ENCODE measurements around the gene SPATA32.

Gene SPATA32

GRCh38 chr17:45238155-45238774 is 23.6 kb downstream of the SPATA32 start:
- Histone ChIP-seq H3K9me3 (ENCODE audit: control insufficient read depth, low read length) (no peaks in the 10 kb centered on the region), H3K4me1 (ENCODE audit: control insufficient read depth, insufficient read depth, low read length, poor library complexity, severe bottlenecking) (peaks cover 12% of the 10 kb centered on the region), H3K36me3 (ENCODE audit: control insufficient read depth, insufficient read depth, low read length) (peaks cover 86% of the 10 kb centered on the region), H3K27ac (ENCODE audit: insufficient read depth, low read length, poor library complexity, severe bottlenecking) (peak overlapping the region; percentile 23), H3K4me3 (ENCODE audit: insufficient read depth, low read depth, low read length, poor library complexity, severe bottlenecking) (no peak overlapping the region), H3K27me3 (replicated peaks; ENCODE audit: control insufficient read depth, insufficient read depth, low read length, poor library complexity, severe bottlenecking) (no peaks in the 10 kb centered on the region)
- no peak for DNase-seq

GRCh38 chr17:45237686-45238085 is 24.2 kb downstream of the SPATA32 start:
- Histone ChIP-seq H3K4me3 (ENCODE audit: insufficient read depth, low read depth, low read length, poor library complexity, severe bottlenecking) (no peak overlapping the region), H3K36me3 (ENCODE audit: control insufficient read depth, insufficient read depth, low read length) (peaks cover 86% of the 10 kb centered on the region), H3K27me3 (replicated peaks; ENCODE audit: control insufficient read depth, insufficient read depth, low read length, poor library complexity, severe bottlenecking) (no peaks in the 10 kb centered on the region), H3K27ac (ENCODE audit: insufficient read depth, low read length, poor library complexity, severe bottlenecking) (peak overlapping the region; percentile 23), H3K9me3 (ENCODE audit: control insufficient read depth, low read length) (no peaks in the 10 kb centered on the region), H3K4me1 (ENCODE audit: control insufficient read depth, insufficient read depth, low read length, poor library complexity, severe bottlenecking) (peaks cover 17% of the 10 kb centered on the region)
- DNase-seq: no peak

GRCh38 chr17:45236282-45236606 is 25.6 kb downstream of the SPATA32 start:
- Histone ChIP-seq H3K4me1 (ENCODE audit: control insufficient read depth, insufficient read depth, low read length, poor library complexity, severe bottlenecking) (peaks cover 30% of the 10 kb centered on the region), H3K36me3 (ENCODE audit: control insufficient read depth, insufficient read depth, low read length) (peaks cover 81% of the 10 kb centered on the region), H3K27ac (ENCODE audit: insufficient read depth, low read length, poor library complexity, severe bottlenecking) (peak overlapping the region; percentile 44), H3K9me3 (ENCODE audit: control insufficient read depth, low read length) (no peaks in the 10 kb centered on the region), H3K27me3 (replicated peaks; ENCODE audit: control insufficient read depth, insufficient read depth, low read length, poor library complexity, severe bottlenecking) (no peaks in the 10 kb centered on the region), H3K4me3 (ENCODE audit: insufficient read depth, low read depth, low read length, poor library complexity, severe bottlenecking) (no peak overlapping the region)
- DNase-seq: no peak

- H3K27ac ChIP-seq (ENCODE audit: insufficient read depth, low read length, poor library complexity, severe bottlenecking): peak overlapping the region; percentile 58
- no peaks in the 10 kb centered on the region for H3K9me3 ChIP-seq (ENCODE audit: control insufficient read depth, low read length)
- H3K4me3 ChIP-seq (ENCODE audit: insufficient read depth, low read depth, low read length, poor library complexity, severe bottlenecking): no peak overlapping the region
- DNase-seq: peak; percentile 55 to 69 (median 58)
- H3K36me3 ChIP-seq (ENCODE audit: control insufficient read depth, insufficient read depth, low read length): peaks cover 75% of the 10 kb centered on the region
- peaks cover 36% of the 10 kb centered on the region for H3K4me1 ChIP-seq (ENCODE audit: control insufficient read depth, insufficient read depth, low read length, poor library complexity, severe bottlenecking)
- no peaks in the 10 kb centered on the region for H3K27me3 ChIP-seq (replicated peaks; ENCODE audit: control insufficient read depth, insufficient read depth, low read length, poor library complexity, severe bottlenecking)
Observed at GRCh38 chr17:45235416-45236281, 26.2 kb downstream of the SPATA32 start.

GRCh38 chr17:45234641-45235415 is 27.1 kb downstream of the SPATA32 start:
- Histone ChIP-seq H3K4me1 (ENCODE audit: control insufficient read depth, insufficient read depth, low read length, poor library complexity, severe bottlenecking) (peaks cover 44% of the 10 kb centered on the region), H3K27ac (ENCODE audit: insufficient read depth, low read length, poor library complexity, severe bottlenecking) (peak overlapping the region; percentile 58), H3K36me3 (ENCODE audit: control insufficient read depth, insufficient read depth, low read length) (peaks cover 66% of the 10 kb centered on the region), H3K4me3 (ENCODE audit: insufficient read depth, low read depth, low read length, poor library complexity, severe bottlenecking) (no peak overlapping the region), H3K27me3 (replicated peaks; ENCODE audit: control insufficient read depth, insufficient read depth, low read length, poor library complexity, severe bottlenecking) (no peaks in the 10 kb centered on the region), H3K9me3 (ENCODE audit: control insufficient read depth, low read length) (no peaks in the 10 kb centered on the region)
- DNase-seq: no peak

- Histone ChIP-seq H3K36me3 (ENCODE audit: control insufficient read depth, insufficient read depth, low read length) (peaks cover 53% of the 10 kb centered on the region), H3K4me1 (ENCODE audit: control insufficient read depth, insufficient read depth, low read length, poor library complexity, severe bottlenecking) (peaks cover 57% of the 10 kb centered on the region), H3K4me3 (ENCODE audit: insufficient read depth, low read depth, low read length, poor library complexity, severe bottlenecking) (no peak overlapping the region)
Observed at GRCh38 chr17:45233423-45233924, 28.4 kb downstream of the SPATA32 start.

GRCh38 chr17:45232514-45233422 is 29.1 kb downstream of the SPATA32 start:
- DNase-seq: no peak
- no peaks in the 10 kb centered on the region for H3K27me3 ChIP-seq (replicated peaks; ENCODE audit: control insufficient read depth, insufficient read depth, low read length, poor library complexity, severe bottlenecking)
- peaks cover 46% of the 10 kb centered on the region for H3K36me3 ChIP-seq (ENCODE audit: control insufficient read depth, insufficient read depth, low read length)
- H3K9me3 ChIP-seq (ENCODE audit: control insufficient read depth, low read length): no peaks in the 10 kb centered on the region
- H3K4me1 ChIP-seq (ENCODE audit: control insufficient read depth, insufficient read depth, low read length, poor library complexity, severe bottlenecking): peaks cover 64% of the 10 kb centered on the region
- peak overlapping the region; percentile 35 for H3K27ac ChIP-seq (ENCODE audit: insufficient read depth, low read length, poor library complexity, severe bottlenecking)
- no peak overlapping the region for H3K4me3 ChIP-seq (ENCODE audit: insufficient read depth, low read depth, low read length, poor library complexity, severe bottlenecking)

More at GRCh38 chr17:45233423-45233924, 28.4 kb downstream of the SPATA32 start:
- no peaks in the 10 kb centered on the region for H3K27me3 ChIP-seq (replicated peaks; ENCODE audit: control insufficient read depth, insufficient read depth, low read length, poor library complexity, severe bottlenecking)
- DNase-seq: no peak
- peak overlapping the region; percentile 21 for H3K27ac ChIP-seq (ENCODE audit: insufficient read depth, low read length, poor library complexity, severe bottlenecking)
- H3K9me3 ChIP-seq (ENCODE audit: control insufficient read depth, low read length): no peaks in the 10 kb centered on the region

- H3K27ac ChIP-seq (ENCODE audit: insufficient read depth, low read length, poor library complexity, severe bottlenecking): peak overlapping the region; percentile 100
- no peak overlapping the region for H3K4me3 ChIP-seq (ENCODE audit: insufficient read depth, low read depth, low read length, poor library complexity, severe bottlenecking)
- no peak for DNase-seq
- H3K27me3 ChIP-seq (replicated peaks; ENCODE audit: control insufficient read depth, insufficient read depth, low read length, poor library complexity, severe bottlenecking): no peaks in the 10 kb centered on the region
- H3K36me3 ChIP-seq (ENCODE audit: control insufficient read depth, insufficient read depth, low read length): peaks cover 35% of the 10 kb centered on the region
- H3K9me3 ChIP-seq (ENCODE audit: control insufficient read depth, low read length): no peaks in the 10 kb centered on the region
- H3K4me1 ChIP-seq (ENCODE audit: control insufficient read depth, insufficient read depth, low read length, poor library complexity, severe bottlenecking): peaks cover 75% of the 10 kb centered on the region
Observed at GRCh38 chr17:45231481-45232116, 30.3 kb downstream of the SPATA32 start.
